ENCODE results near the gene CFAP210.
"Not testable (repeated sequence)": the region's sequence is repeated elsewhere in the genome, so short reads cannot be mapped to it uniquely, and the experiment has no call there.

CFAP210 gene

DNA sequence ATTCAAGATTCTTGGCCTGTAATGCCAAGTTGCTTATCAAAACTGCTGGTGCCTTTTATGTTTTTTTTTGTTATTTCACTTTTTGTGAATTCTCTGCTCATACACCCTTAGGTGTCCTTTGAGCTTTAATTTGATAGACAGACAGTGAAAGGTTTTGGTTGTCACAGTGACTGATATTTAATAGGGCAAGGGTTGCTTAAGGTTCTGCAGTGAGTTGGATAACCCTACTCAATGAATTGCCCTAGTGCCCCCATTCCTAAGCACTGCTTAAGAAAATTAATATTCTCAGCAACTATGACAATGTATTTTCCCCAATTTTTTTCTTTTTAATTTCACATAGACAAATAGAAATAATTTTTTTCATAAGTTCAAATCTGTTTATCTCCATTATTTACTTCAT is 94.6 kb downstream of the CFAP210 start:
- H4K20me1 ChIP-seq = peaks cover 99% of the 10 kb centered on the region
- no peak for TF ChIP-seq Cebpa-rat (IDR thresholded peaks at IDR 0.05)

DNA sequence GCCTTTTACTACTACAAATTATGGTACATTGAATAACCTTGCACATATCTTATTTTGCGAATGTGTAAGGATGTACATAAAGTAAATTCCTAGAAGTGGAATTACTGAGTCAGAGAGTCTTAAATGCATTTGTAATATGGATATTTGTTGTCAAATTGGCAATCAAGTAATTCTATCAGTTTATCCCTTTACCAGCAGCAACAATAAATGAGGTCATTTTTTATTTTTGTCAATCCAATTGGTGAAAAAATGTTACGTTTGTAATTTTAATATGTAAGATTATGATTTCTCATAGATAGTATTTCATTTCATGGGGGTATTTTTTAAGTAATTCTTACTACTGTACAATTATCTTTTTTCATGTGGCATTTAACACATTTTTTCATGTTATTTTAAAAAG is 95.2 kb downstream of the CFAP210 start:
- Histone ChIP-seq H3K27ac (no peak overlapping the region), H3K27me3 (no peaks in the 10 kb centered on the region), H3K4me3 (no peak overlapping the region), H3K4me1 (no peaks in the 10 kb centered on the region), H3K9ac (no peak overlapping the region), H3K4me2 (no peak overlapping the region), H4K20me1 (peaks cover 99% of the 10 kb centered on the region), H3K36me3 (peaks cover 39% of the 10 kb centered on the region), H3K9me3 (no peaks in the 10 kb centered on the region)
- no peak for TF ChIP-seq Cebpa-rat (IDR thresholded peaks at IDR 0.05)

More for the DNA sequence above, 94.6 kb downstream of the CFAP210 start:
- peaks cover 43% of the 10 kb centered on the region for H3K36me3 ChIP-seq
- H3K4me3 ChIP-seq = no peak overlapping the region
- H3K27ac ChIP-seq = no peak overlapping the region
- no peaks in the 10 kb centered on the region for H3K9me3 ChIP-seq
- no peaks in the 10 kb centered on the region for H3K27me3 ChIP-seq
- H3K4me2 ChIP-seq = no peak overlapping the region
- no peaks in the 10 kb centered on the region for H3K4me1 ChIP-seq
- no peak overlapping the region for H3K9ac ChIP-seq

- not testable (repeated sequence) for H3K4me2 ChIP-seq, H3K9me3 ChIP-seq, H3K4me3 ChIP-seq, H3K9ac ChIP-seq, H3K27me3 ChIP-seq, H3K4me1 ChIP-seq, H3K27ac ChIP-seq
- Histone ChIP-seq H4K20me1 (peaks cover 100% of the 10 kb centered on the region), H3K36me3 (peaks cover 46% of the 10 kb centered on the region)
These were observed 97.7 kb downstream of the CFAP210 start for GRCh38 chr2:169596546-169596945.

All from BLaER1 (cell line).